SK-N-SH treated with all-trans-retinoic acid at 6 μM for 48 hours (cell line): ENCODE measurements around the gene OXCT1.

Experiments
- ATAC-seq: fragments of 200-7000 bp; cut with Tn5 transposase; 3 replicates; pipeline ENCODE4 v1.9.1; 2020; ENCODE audit warnings: mild to moderate bottlenecking, moderate library complexity
- ARNTL ChIP-seq: fragments of 450-650 bp; formaldehyde crosslinking; IDR thresholded peaks from 2 replicates; pipeline ENCODE4 v1.5.0; 2020; ENCODE audit warnings: low read depth, mild to moderate bottlenecking, moderate library complexity, borderline replicate concordance
- BACH2 ChIP-seq: fragments of 250-450 bp; sonication (Bioruptor Pico); IDR thresholded peaks from 2 replicates; pipeline ENCODE4 v1.9.0; 2021; ENCODE audit warnings: mild to moderate bottlenecking, borderline replicate concordance
- CSDC2 ChIP-seq: fragments of 250-450 bp; sonication (Bioruptor Pico); IDR thresholded peaks from 2 replicates; pipeline ENCODE4 v1.5.0; 2020; ENCODE audit warnings: mild to moderate bottlenecking, moderate library complexity
- ESRRG ChIP-seq: fragments of 250-450 bp; sonication (Bioruptor Pico); IDR thresholded peaks from 2 replicates; pipeline ENCODE4 v1.6.1; 2021; ENCODE audit warnings: mild to moderate bottlenecking
- PPARA ChIP-seq: fragments of 250-450 bp; sonication (Bioruptor Pico); IDR thresholded peaks from 2 replicates; pipeline ENCODE4 v1.5.0; 2020; ENCODE audit warnings: mild to moderate bottlenecking, borderline replicate concordance
- RARB ChIP-seq: fragments of 250-450 bp; sonication (Bioruptor Pico); IDR thresholded peaks from 2 replicates; pipeline ENCODE4 v1.8.0; 2021; ENCODE audit warnings: mild to moderate bottlenecking, moderate library complexity
- TCF4 ChIP-seq: fragments of 250-450 bp; sonication (Bioruptor Pico); IDR thresholded peaks from 2 replicates; pipeline ENCODE4 v1.8.0; 2021; ENCODE audit warnings: mild to moderate bottlenecking, moderate library complexity, borderline replicate concordance
- TOX ChIP-seq: fragments of 250-450 bp; sonication (Bioruptor Pico); IDR thresholded peaks from 2 replicates; pipeline ENCODE4 v1.8.0; 2021; ENCODE audit warnings: mild to moderate bottlenecking, moderate library complexity, borderline replicate concordance
- ZC3H10 ChIP-seq: fragments of 250-450 bp; sonication (Bioruptor Pico); IDR thresholded peaks from 2 replicates; pipeline ENCODE4 v1.5.1; 2021; ENCODE audit warnings: mild to moderate bottlenecking, moderate library complexity
- ZFP3 ChIP-seq: fragments of 250-450 bp; sonication (Bioruptor Pico); IDR thresholded peaks from 2 replicates; pipeline ENCODE4 v1.5.0; 2020; ENCODE audit warnings: mild to moderate bottlenecking, moderate library complexity
- ZNF8 ChIP-seq: fragments of 450-650 bp; formaldehyde crosslinking; IDR thresholded peaks from 2 replicates; pipeline ENCODE4 v1.5.0; 2020; ENCODE audit warnings: mild to moderate bottlenecking, moderate library complexity
- TF ChIP-seq, protein P1 (sequence below): fragments of 250-450 bp; sonication (Bioruptor Pico); IDR thresholded peaks from 2 replicates; pipeline ENCODE4 v1.5.0; 2020; ENCODE audit warnings: mild to moderate bottlenecking, moderate library complexity
- TF ChIP-seq, protein P2 (sequence below): fragments of 250-450 bp; sonication (Bioruptor Pico); IDR thresholded peaks from 2 replicates; pipeline ENCODE4 v1.5.1; 2020; ENCODE audit warnings: low read depth, mild to moderate bottlenecking, moderate library complexity
- TF ChIP-seq, protein P3 (sequence below): fragments of 250-450 bp; sonication (Bioruptor Pico); IDR thresholded peaks from 2 replicates; pipeline ENCODE4 v1.8.0; 2021; ENCODE audit warnings: low read depth, mild to moderate bottlenecking, moderate library complexity, borderline replicate concordance
- TF ChIP-seq, protein P4 (sequence below): fragments of 250-450 bp; sonication (Bioruptor Pico); IDR thresholded peaks from 2 replicates; pipeline ENCODE4 v1.8.0; 2020; ENCODE audit warnings: mild to moderate bottlenecking, moderate library complexity, borderline replicate concordance

OXCT1 gene

DNA sequence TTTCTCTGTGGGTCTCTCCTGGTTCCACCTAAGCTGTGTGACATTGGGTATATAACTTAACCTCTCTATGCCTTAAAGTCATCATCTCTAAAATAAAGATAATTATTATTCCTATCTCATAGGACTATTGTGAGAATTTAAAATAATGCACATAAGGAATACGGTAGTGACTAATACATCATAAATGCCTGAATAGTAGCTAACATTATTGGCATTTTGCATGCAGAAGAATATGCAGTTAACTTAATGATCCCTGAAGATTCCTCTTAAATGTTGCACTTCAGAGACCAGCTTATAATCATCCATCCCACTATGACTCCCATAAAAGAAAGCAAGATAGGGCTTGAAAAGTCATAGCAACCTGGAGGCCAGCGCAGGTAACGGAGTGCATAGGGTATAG, 32.4 kb downstream of the OXCT1 start:
- no peak for ATAC-seq
- TF ChIP-seq ESRRG (CRISPR knock-in tag) (no peak), TOX (no peak), BACH2 (CRISPR knock-in tag) (no peak), ARNTL (CRISPR knock-in tag) (no peak), CSDC2 (CRISPR knock-in tag) (no peak), PPARA (CRISPR knock-in tag) (no peak)
- TF ChIP-seq, protein P1, sequence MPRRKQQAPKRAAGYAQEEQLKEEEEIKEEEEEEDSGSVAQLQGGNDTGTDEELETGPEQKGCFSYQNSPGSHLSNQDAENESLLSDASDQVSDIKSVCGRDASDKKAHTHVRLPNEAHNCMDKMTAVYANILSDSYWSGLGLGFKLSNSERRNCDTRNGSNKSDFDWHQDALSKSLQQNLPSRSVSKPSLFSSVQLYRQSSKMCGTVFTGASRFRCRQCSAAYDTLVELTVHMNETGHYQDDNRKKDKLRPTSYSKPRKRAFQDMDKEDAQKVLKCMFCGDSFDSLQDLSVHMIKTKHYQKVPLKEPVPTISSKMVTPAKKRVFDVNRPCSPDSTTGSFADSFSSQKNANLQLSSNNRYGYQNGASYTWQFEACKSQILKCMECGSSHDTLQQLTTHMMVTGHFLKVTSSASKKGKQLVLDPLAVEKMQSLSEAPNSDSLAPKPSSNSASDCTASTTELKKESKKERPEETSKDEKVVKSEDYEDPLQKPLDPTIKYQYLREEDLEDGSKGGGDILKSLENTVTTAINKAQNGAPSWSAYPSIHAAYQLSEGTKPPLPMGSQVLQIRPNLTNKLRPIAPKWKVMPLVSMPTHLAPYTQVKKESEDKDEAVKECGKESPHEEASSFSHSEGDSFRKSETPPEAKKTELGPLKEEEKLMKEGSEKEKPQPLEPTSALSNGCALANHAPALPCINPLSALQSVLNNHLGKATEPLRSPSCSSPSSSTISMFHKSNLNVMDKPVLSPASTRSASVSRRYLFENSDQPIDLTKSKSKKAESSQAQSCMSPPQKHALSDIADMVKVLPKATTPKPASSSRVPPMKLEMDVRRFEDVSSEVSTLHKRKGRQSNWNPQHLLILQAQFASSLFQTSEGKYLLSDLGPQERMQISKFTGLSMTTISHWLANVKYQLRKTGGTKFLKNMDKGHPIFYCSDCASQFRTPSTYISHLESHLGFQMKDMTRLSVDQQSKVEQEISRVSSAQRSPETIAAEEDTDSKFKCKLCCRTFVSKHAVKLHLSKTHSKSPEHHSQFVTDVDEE (CRISPR knock-in tag), result no peak
- TF ChIP-seq, protein P2, sequence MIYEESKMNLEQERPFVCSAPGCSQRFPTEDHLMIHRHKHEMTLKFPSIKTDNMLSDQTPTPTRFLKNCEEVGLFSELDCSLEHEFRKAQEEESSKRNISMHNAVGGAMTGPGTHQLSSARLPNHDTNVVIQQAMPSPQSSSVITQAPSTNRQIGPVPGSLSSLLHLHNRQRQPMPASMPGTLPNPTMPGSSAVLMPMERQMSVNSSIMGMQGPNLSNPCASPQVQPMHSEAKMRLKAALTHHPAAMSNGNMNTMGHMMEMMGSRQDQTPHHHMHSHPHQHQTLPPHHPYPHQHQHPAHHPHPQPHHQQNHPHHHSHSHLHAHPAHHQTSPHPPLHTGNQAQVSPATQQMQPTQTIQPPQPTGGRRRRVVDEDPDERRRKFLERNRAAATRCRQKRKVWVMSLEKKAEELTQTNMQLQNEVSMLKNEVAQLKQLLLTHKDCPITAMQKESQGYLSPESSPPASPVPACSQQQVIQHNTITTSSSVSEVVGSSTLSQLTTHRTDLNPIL, result no peak
- TF ChIP-seq, protein P3, sequence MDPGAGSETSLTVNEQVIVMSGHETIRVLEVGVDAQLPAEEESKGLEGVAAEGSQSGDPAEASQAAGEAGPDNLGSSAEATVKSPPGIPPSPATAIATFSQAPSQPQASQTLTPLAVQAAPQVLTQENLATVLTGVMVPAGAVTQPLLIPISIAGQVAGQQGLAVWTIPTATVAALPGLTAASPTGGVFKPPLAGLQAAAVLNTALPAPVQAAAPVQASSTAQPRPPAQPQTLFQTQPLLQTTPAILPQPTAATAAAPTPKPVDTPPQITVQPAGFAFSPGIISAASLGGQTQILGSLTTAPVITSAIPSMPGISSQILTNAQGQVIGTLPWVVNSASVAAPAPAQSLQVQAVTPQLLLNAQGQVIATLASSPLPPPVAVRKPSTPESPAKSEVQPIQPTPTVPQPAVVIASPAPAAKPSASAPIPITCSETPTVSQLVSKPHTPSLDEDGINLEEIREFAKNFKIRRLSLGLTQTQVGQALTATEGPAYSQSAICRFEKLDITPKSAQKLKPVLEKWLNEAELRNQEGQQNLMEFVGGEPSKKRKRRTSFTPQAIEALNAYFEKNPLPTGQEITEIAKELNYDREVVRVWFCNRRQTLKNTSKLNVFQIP, result no peak

DNA sequence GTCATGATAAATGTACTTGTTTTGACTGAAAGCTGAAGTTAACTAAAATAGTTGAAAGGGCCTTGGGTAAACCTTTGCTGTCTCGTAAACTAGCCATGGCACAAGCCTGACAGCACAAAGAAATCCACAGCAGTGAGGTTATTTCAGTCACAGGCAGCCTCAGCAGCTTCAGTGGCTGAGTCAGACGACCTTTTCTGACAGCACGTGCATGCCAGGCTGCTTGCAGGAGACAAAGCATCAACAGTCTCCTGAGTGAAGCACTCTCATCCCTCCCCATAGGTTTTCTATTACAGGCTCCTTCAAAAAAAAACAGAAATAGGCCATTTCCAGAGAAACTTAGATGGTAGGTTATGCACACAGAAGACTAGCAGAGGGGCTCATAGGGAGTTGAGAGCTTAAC, 34.6 kb downstream of the OXCT1 start:
- TF ChIP-seq ZFP3 (CRISPR knock-in tag) (no peak), RARB (CRISPR knock-in tag) (no peak)
- ATAC-seq, result peak; percentile 99

DNA sequence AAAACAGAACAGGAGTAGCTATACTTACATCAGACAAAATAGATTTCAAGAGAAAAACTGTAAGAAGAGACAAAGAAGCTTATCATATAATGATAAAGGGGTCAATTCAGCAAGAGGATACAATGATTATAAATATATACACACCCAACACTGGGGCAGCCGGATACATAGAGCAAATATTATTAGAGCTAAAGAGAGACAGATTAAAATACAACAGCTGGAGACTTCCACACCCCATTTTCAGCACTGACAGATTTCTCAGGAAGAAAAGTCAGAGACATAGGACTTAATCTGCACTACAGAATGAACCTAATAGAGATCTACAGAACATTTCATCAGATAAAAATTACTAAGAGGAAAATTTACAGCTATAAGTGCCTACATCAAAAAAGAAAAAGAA, 35.7 kb downstream of the OXCT1 start:
- TF ChIP-seq BACH2 (CRISPR knock-in tag), result no peak
- TF ChIP-seq ZC3H10 (CRISPR knock-in tag), result no peak
- no peak for ATAC-seq

DNA sequence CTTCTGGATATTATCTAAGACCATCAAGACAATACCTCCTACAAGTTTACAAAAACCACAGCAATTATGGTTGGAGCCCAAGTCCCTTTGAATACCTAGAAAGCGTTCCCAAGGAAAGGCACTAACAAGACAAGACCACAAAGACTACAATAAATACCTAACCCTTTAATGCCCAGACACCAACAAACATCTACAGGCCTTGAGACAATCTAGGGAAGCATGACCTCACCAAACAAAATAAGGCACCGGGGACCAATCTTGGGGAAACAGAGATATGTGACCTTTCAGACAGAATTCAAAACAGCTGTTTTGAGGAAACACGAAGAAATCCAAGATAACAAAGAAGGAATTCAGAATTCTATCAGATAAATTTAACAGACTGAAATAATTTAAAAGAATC, 37.8 kb downstream of the OXCT1 start:
- ATAC-seq, result no peak

More for the DNA sequence above, 37.8 kb downstream of the OXCT1 start:
- TF ChIP-seq, protein P1 (CRISPR knock-in tag), result no peak
- TF ChIP-seq CSDC2 (CRISPR knock-in tag) (no peak), ZFP3 (CRISPR knock-in tag) (no peak), BACH2 (CRISPR knock-in tag) (no peak), TCF4 (no peak), ZNF8 (no peak)
- TF ChIP-seq, protein P3, result no peak
- TF ChIP-seq, protein P4, sequence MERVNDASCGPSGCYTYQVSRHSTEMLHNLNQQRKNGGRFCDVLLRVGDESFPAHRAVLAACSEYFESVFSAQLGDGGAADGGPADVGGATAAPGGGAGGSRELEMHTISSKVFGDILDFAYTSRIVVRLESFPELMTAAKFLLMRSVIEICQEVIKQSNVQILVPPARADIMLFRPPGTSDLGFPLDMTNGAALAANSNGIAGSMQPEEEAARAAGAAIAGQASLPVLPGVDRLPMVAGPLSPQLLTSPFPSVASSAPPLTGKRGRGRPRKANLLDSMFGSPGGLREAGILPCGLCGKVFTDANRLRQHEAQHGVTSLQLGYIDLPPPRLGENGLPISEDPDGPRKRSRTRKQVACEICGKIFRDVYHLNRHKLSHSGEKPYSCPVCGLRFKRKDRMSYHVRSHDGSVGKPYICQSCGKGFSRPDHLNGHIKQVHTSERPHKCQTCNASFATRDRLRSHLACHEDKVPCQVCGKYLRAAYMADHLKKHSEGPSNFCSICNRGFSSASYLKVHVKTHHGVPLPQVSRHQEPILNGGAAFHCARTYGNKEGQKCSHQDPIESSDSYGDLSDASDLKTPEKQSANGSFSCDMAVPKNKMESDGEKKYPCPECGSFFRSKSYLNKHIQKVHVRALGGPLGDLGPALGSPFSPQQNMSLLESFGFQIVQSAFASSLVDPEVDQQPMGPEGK (CRISPR knock-in tag), result no peak
- TF ChIP-seq, all 23 proteins: peak for 0
